GM12891 (cell line): Measurements from ENCODE around the gene CNPY2. TPM values are rescaled to one million over a fixed set of nuclear protein-coding genes. Genes with fewer than 3 reads are reported as not detected.
"Not testable (repeated sequence)": the region's sequence is repeated elsewhere in the genome, so short reads cannot be mapped to it uniquely, and the experiment has no call there.

Source experiments
- DNase-seq: peaks from one replicate; pipeline ENCODE4 v3.0.0; 2011; ENCODE audit warnings: low spot score; ENCODE audit not compliant: insufficient read length
- FAIRE-seq: peaks from 2 replicates; lab custom pipeline; 2011; peaks lifted over from hg19 to GRCh38; lab: Jason Lieb, UNC
- PAX5 ChIP-seq: IDR thresholded peaks from 2 replicates; pipeline ENCODE4 v1.6.1; 2011; ENCODE audit warnings: low read length, moderate library complexity, mild to moderate bottlenecking; ENCODE audit not compliant: insufficient read depth, severe bottlenecking
- POLR2A ChIP-seq: IDR thresholded peaks from 2 replicates; pipeline ENCODE4 v1.6.1; 2011; ENCODE audit warnings: low read depth, low read length, control low read depth
- POLR2AphosphoS5 ChIP-seq: IDR thresholded peaks from 2 replicates; pipeline ENCODE4 v1.6.1; 2011; ENCODE audit warnings: low read depth, low read length, control low read depth
- POU2F2 ChIP-seq: IDR thresholded peaks from 2 replicates; pipeline ENCODE4 v1.6.1; 2011; ENCODE audit warnings: low read depth, mild to moderate bottlenecking, control low read depth, low read length, moderate library complexity
- SPI1 ChIP-seq: IDR thresholded peaks from 2 replicates; pipeline ENCODE4 v1.6.1; 2011; ENCODE audit warnings: low read depth, low read length, control low read depth
- TAF1 ChIP-seq: IDR thresholded peaks from 2 replicates; pipeline ENCODE4 v1.6.1; 2011; ENCODE audit warnings: low read depth, low read length, control low read depth
- polyA plus RNA-seq: library from polyadenylated mRNA; unstranded; fragments of >200 nt; gene quantifications from one replicate; pipeline ENCODE4 v1.2.1, GENCODE V29; 2012; ENCODE audit warnings: low read depth, missing spikeins, inconsistent platforms; ENCODE audit not compliant: missing spikeins

Gene CNPY2
- 86.6 TPM for polyA plus RNA-seq

DNA sequence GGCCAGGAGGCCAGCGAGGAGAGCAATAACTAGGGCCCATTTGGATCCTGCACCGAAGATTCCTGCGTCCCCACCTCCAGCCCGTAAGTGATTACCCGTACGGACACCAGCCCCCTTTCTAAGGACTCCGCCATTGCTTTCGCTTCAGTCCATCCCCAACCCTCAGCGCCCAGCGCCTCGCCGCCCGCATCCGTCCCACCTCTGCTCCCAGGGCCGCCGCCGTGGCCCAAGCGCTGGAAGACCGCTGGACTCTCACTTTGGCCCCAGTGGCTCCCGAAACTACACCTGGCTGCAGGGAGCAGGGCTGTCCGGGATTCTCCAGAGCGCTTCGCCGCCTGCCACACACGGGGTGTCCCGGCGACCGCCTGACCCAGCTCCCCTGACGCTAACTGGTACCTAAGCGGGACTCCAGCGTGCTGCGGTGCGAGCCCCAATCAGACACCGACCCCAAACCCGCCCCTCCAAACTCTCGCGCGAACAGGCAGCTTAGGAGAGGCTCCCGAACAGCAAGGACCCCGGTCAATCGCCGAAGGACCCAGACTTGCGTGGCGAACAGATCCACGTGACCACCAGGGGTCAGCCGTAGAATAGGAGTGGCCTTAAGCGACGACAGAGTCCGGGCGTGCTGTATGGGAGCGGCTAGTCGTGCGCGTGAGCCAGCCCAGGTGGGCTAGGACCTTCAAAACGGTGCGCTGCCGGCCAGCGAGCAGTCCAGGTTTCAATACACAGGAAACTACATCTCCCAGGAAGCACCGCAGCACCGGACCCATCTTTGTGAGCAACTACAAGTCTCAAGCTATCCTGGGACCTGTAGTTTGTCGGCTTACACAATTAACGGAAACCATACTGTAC, at the start of gene CNPY2:
Gene CNPY2, minus strand, starts transcription at position 367 of the 852 bp plus-strand sequence. CDS start 771 bp downstream, outside the sequence.
- DNase-seq: peak; percentile 94
- FAIRE-seq: peak; percentile 97
- TF ChIP-seq POLR2A: peak; percentile 87
- TF ChIP-seq POLR2AphosphoS5: peak; percentile 88
- peak; percentile 79 for TF ChIP-seq TAF1
- TF ChIP-seq POU2F2: 0 out of 2 replicates have a peak, but pooled peaks have one; percentile 41
- no peak for TF ChIP-seq SPI1

DNA sequence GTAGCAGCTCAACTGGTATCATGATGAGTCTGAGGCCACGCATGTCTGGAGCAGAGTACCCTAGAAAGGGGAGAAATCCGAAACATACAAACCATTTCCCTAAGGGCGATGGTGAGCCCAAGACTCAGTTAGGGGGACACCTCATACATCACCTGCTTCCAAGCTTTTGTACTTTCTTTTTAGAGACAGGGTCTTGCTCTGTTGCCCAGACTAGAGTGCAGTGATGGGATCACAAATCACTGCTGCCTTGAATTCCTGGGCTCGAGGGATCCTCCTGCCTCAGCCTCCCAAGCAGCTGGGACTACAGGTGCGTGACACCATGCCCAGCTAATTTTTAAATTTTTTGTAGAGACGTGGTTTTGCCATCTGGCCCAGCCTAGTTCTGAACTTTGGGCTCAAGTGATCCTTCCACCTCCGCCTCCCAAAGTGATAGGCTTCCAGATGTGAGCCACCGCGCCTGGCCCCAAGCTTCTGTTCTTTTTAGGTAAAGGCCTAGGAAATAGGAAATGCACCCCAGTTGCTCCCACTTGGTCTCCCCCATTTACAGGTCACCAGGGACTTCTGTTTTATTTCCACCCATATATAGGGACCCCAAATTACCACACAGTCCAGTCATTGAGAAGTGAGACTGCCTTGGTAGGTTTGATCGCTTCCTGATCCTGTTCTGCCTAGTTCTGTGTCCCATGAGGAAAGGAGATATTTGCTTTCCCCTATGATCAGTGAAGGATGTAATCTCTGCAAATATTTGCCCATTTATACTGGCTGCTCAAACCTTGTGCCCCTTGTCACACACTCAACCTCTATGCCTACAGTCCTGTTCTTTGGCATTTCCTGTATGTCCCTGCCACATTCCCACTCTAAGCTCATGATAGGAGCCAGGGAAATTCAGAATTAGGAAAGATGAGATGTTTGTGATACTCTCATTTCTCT, 46.6 kb upstream of the CNPY2 start, which contains the start of gene APOF:
Gene APOF, minus strand, starts transcription at position 728 of the 930 bp plus-strand sequence. Its CDS starts 112 bp downstream, at position 616.
- TF ChIP-seq TAF1 (no peak), POU2F2 (no peak), POLR2AphosphoS5 (no peak)
- FAIRE-seq (no peak), DNase-seq (no peak)

DNA sequence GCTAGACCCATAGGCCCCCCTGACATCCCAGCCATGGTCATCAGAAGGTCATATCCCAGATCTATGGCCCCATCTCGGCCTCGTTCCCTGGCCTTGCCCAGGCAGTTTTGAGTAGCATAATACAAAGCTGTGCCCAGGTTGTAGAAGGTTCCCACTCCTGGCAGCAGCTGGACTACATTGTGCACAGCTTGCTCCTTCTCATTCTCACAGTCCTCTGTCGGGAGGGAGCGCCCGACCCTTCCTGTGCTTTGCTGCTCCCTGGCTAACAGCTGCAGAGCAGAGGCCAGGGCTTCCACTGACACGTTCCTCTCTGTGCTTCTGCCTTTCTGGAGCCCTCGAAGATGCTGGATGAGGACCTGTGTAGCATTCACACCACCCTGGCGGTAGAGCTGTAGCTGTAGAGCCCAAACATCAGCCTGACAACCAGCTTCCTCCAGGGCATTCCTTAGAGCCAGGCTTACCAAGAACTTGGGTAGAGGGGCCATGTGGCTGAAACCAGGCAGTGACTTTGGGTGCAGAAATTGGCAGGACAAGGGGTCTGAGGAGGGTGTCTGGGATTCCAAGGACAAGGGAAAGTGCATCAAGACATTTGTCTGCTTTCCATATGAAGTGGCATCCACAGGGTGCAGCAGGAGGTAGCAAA, 45.8 kb upstream of the CNPY2 start:
- TF ChIP-seq PAX5 (no peak), TAF1 (no peak), POLR2AphosphoS5 (no peak), POLR2A (no peak), SPI1 (no peak), POU2F2 (no peak)
- no peak for FAIRE-seq
- no peak for DNase-seq

DNA sequence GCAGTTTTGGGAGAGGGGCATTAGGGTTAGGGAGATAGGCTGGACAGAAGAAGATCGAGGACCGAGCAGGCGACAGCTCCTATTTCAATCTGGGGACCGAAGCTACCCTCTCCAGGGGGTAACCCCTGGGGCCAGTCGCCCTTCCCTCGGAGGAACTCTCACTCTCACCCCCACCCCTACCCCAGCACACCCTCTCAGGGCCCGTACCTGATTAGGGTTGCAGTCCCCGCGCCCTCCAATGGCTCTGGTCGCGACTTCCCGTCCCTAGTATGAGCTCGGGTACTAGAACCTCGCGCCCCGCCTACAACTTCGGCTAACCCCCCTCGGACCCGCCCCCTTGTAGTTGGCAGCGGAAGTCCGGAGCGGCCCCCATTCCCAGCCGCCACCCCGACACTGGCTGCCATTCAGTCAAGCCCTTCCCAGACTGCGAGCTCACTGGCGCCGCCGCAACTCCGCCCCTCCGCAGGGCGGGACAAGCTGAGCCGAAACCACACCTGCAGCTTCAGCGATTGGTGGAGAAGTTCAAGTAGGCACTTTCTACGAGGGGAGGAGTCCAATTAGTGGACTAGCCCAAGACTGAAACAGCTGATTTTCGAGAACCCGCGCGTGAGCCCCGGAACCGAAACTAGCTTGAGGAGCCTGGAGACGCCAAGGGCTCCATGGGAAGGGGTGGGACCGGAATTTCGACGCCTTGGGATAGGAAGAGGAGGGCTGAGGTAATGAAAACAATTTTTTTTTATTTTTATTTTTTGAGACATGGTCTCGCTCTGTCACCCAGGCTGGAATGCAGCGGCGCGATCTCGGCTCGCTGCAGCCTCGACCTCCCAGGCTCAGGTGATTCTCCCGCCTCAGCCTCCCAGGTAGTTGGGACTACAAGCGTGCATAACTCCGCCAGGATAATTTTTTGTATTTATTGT, 44.3 kb upstream of the CNPY2 start, which contains the start of gene STAT2:
Gene STAT2, minus strand, starts transcription at position 257 of the 917 bp plus-strand sequence. CDS start 3,536 bp downstream, outside the sequence.
- peak; percentile 50; the same call in 1 of the 2 replicates for TF ChIP-seq SPI1
- peak; percentile 82 for TF ChIP-seq POLR2A
- peak; percentile 8 for TF ChIP-seq POU2F2
- TF ChIP-seq TAF1: peak; percentile 20; the same call in 1 of the 2 replicates
- TF ChIP-seq POLR2AphosphoS5: peak; percentile 52; the same call in 1 of the 2 replicates
- no peak for TF ChIP-seq PAX5
- FAIRE-seq: peak; percentile 98
- peak; percentile 84 for DNase-seq

DNA sequence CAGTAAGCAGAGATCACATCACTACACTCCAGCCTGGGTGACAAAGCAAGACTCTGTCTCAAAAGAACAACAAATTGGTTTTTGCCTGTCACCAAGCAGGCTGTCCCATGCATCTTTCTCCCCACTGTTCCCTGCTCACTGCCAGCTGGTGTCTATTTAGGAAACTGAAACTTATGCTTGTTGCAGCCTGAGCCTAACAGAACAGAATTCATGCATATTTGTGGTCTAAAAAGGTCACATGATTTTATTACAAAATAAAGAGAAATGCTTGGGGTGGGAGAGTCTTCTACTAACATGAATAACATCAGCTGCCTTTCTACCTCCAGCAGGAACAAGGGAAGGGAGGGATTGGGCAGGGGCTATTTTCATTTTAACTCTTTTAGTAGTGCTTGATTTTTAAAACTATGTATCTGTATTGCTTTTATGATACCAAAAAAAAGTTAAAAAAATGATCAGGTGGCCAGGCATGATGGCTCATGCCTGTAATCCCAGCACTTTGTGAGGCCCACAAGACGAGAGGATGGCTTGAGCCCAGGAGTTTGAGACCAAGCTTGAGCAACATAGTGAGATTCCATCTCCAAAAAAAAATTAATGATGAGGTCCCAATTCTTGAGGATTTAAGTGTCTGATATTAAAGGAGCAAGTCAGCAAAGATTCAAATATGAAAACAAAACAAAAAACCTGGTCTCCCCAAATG, 43.2 kb upstream of the CNPY2 start:
- no peak for FAIRE-seq
- no peak for DNase-seq
- TF ChIP-seq POLR2AphosphoS5 (no peak), SPI1 (no peak), PAX5 (no peak), TAF1 (no peak), POLR2A (no peak), POU2F2 (no peak)

DNA sequence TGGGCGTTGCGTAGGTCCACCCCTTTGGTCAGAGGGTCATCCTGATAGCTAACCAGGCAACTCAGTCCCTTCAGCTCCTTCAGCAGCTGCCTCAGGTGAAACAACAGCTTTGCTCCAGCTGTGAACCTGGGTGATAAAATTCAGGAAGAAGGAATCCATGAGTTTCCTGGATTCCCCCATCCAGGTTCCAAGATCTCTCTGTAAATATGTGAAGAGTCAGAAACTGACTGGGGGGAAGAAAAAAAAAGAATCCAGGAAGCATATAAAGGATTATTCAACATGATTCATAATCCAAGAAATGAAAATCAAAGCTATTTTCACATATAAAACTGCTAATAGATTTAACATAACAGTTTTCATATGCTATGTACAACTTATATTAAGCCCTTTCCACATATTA, 35.5 kb upstream of the CNPY2 start:
- FAIRE-seq: no peak
- no peak for TF ChIP-seq POU2F2
- TF ChIP-seq SPI1: no peak
- no peak for TF ChIP-seq POLR2A
- no peak for TF ChIP-seq POLR2AphosphoS5
- no peak for TF ChIP-seq TAF1
- TF ChIP-seq PAX5: no peak
- DNase-seq: no peak

- DNase-seq (no peak), FAIRE-seq (no peak)
- TF ChIP-seq POLR2A (no peak), PAX5 (no peak), POU2F2 (no peak), SPI1 (no peak), POLR2AphosphoS5 (no peak), TAF1 (no peak)
Observed at GRCh38 chr12:56350662-56351061, 34.9 kb upstream of the CNPY2 start.

DNA sequence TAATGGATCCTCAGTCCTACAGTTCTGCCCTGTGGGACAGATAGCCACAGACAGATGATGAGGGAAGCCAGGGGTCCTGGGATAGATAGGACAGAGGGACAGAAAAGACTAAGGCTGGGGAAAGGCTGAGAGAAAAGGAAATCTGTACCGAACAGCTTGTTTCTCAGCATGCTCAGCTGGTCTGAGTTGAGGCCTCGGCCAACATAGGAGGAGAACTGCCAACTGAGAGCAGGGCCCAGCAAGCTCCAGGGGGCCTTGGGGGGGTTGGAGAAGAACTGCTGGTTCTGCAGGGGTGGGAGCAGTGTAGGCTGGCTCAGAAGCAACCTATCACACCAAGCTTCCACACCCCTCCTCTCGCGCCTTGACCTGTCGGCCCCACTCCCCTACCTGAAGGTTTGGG, 33.0 kb upstream of the CNPY2 start:
- DNase-seq (no peak), FAIRE-seq (no peak)
- TF ChIP-seq PAX5 (no peak), POLR2AphosphoS5 (no peak)

GRCh38 chr12:56347255-56347654, 31.5 kb upstream of the CNPY2 start:
- not testable (repeated sequence) for DNase-seq, FAIRE-seq
